K562 (cell line): ENCODE measurements around the gene MYLK3. TPM values are rescaled to one million over a fixed set of nuclear protein-coding genes. Genes with fewer than 3 reads are reported as not detected.

Source experiments
- ATAC-seq: fragments of 200-7000 bp; cut with Tn5 transposase; 3 replicates; pipeline ENCODE4 v1.9.1; 2020; ENCODE audit warnings: moderate library complexity
- BruUV-seq: library from RNA; stranded (reverse); fragments of 400-500 nt; replicated peaks from 2 replicates; lab custom pipeline; 2021; lab: Mats Ljungman, UMichigan
- CTCF ChIA-PET: fragments of 300-600 bp; formaldehyde crosslinking; extraction: SDS; loops from one replicate; lab custom pipeline; 2021; ENCODE audit warnings: low intra/inter-chr PET ratio; lab: Yijun Ruan, JAX
- POLR2A ChIA-PET: fragments of 300-600, 350-650 bp; sonication (Branson Sonifier 250); formaldehyde crosslinking; extraction: SDS; loops from one replicate; lab custom pipeline; 2021; ENCODE audit warnings: antibody characterized with exemption, inconsistent platforms; lab: Yijun Ruan, JAX
- DNase-seq, 4 experiments: peaks; one replicate each; pipeline versions ENCODE4 v3.0.0 to v3.0.0-alpha.2; 2011 to 2018; ENCODE audit warnings: low spot score in 3 of 4, mixed read lengths in 3 of 4; ENCODE audit errors: extremely low read depth in 1 of 4
- FAIRE-seq: peaks from 2 replicates; lab custom pipeline; 2011; peaks lifted over from hg19 to GRCh38; lab: Jason Lieb, UNC
- H2AFZ ChIP-seq: 2 replicates; pipeline ENCODE4 v1.6.0; 2011; ENCODE audit warnings: low read depth, low read length, control low read depth, inconsistent platforms
- H3K27ac ChIP-seq: fragments of 200-600 bp; 3 replicates; pipeline ENCODE4 v1.8.0; 2011; ENCODE audit warnings: low read depth, mild to moderate bottlenecking, control low read depth, inconsistent platforms, low read length, moderate library complexity, mixed read lengths; ENCODE audit errors: extremely low read depth
- H3K27me3 ChIP-seq, 2 experiments: fragments of 300-600 bp in 1 of 2; 2 replicates in 1 of 2; 3 replicates in 1 of 2; pipeline versions ENCODE4 v1.6.0 to v1.8.0; 2011; ENCODE audit warnings: inconsistent platforms in 2 of 2, low read length in 2 of 2, mild to moderate bottlenecking in 1 of 2, mixed read lengths in 1 of 2, moderate library complexity in 1 of 2; ENCODE audit not compliant: control insufficient read depth in 2 of 2, insufficient read depth in 2 of 2
- H3K36me3 ChIP-seq: fragments of 300-600 bp; 3 replicates; pipeline ENCODE4 v1.8.0; 2011; ENCODE audit warnings: mild to moderate bottlenecking, low read length, inconsistent platforms; ENCODE audit not compliant: control insufficient read depth, insufficient read depth
- H3K4me1 ChIP-seq, 2 experiments: fragments of 200-600 bp in 1 of 2; replicated peaks in 1 of 2; 2 replicates in 1 of 2; 3 replicates in 1 of 2; pipeline versions ENCODE4 v1.5.1 to v1.8.0; 2011; ENCODE audit warnings: inconsistent platforms in 2 of 2, low read length in 2 of 2, mild to moderate bottlenecking in 1 of 2, mixed read lengths in 1 of 2, moderate library complexity in 1 of 2; ENCODE audit not compliant: control insufficient read depth in 2 of 2, insufficient read depth in 2 of 2
- H3K4me2 ChIP-seq: 2 replicates; pipeline ENCODE4 v1.6.1; 2011; ENCODE audit warnings: low read length, control low read depth, inconsistent platforms, mixed read lengths; ENCODE audit not compliant: insufficient read depth
- H3K4me3 ChIP-seq: fragments of 200-600 bp; sonication (generic), shearing (Covaris generic); 2 replicates; pipeline ENCODE4 v1.5.1; 2016; ENCODE audit warnings: control low read depth, inconsistent platforms
- H3K79me2 ChIP-seq: fragments of 200-600 bp; 3 replicates; pipeline ENCODE4 v1.8.0; 2011; ENCODE audit warnings: low read length, inconsistent platforms; ENCODE audit not compliant: control insufficient read depth, insufficient read depth
- H3K9ac ChIP-seq, 2 experiments: 2 replicates each; pipeline versions ENCODE4 v1.6.0 to v1.6.1; 2011; ENCODE audit warnings: low read depth in 2 of 2, low read length in 2 of 2, control low read depth in 1 of 2, inconsistent platforms in 1 of 2, mild to moderate bottlenecking in 1 of 2, mixed read lengths in 1 of 2; ENCODE audit not compliant: insufficient read depth in 1 of 2
- H3K9me1 ChIP-seq: one replicate; pipeline ENCODE4 v1.6.0; 2011; ENCODE audit warnings: inconsistent platforms, mild to moderate bottlenecking, low read length, moderate library complexity; ENCODE audit not compliant: control insufficient read depth, insufficient read depth
- H3K9me3 ChIP-seq: replicated peaks from 2 replicates; pipeline ENCODE4 v1.5.1; 2011; ENCODE audit warnings: low read depth, low read length, inconsistent platforms; ENCODE audit not compliant: control insufficient read depth, insufficient read depth
- H4K20me1 ChIP-seq: replicated peaks from 2 replicates; pipeline ENCODE4 v1.6.1; 2011; ENCODE audit warnings: low read length, inconsistent platforms, mixed read lengths; ENCODE audit not compliant: control insufficient read depth, insufficient read depth
- ELF2 ChIP-seq: fragments of 250-450 bp; sonication (Bioruptor Pico); IDR thresholded peaks from 2 replicates; pipeline ENCODE4 v1.5.0; 2021; ENCODE audit warnings: mild to moderate bottlenecking
- KLF1 ChIP-seq: fragments of 450-650 bp; IDR thresholded peaks from 2 replicates; pipeline ENCODE4 v1.6.1; 2016; ENCODE audit warnings: missing genetic modification characterization, missing compliant biosample characterization
- PHF8 ChIP-seq: fragments of 200-600 bp; sonication (generic); IDR thresholded peaks from 2 replicates; pipeline ENCODE4 v1.6.1; 2012; ENCODE audit warnings: mixed run types, mild to moderate bottlenecking, inconsistent platforms, low read length, moderate library complexity, borderline replicate concordance
- POLR2H ChIP-seq: IDR thresholded peaks from 2 replicates; pipeline ENCODE4 v1.6.1; 2016; ENCODE audit warnings: missing genetic modification characterization, low read depth, mild to moderate bottlenecking, control low read depth, missing compliant biosample characterization, moderate library complexity
- RAD21 ChIP-seq, 2 experiments: fragments of 250-450 bp in 1 of 2; fragments of 450-650 bp in 1 of 2; sonication (Bioruptor Pico) in 1 of 2; formaldehyde crosslinking in 1 of 2; IDR thresholded peaks in 1 of 2; conservative IDR thresholded peaks in 1 of 2; 2 replicates each; pipeline versions ENCODE4 v1.4.0 to v1.8.0; 2020 to 2022; ENCODE audit warnings: mild to moderate bottlenecking in 2 of 2, moderate library complexity in 1 of 2
- WGBS: fragments of 100-300 bp; shearing (Covaris generic); methylation state at CpG from one replicate; pipeline ENCODE4 v1.1.6; 2016; ENCODE audit warnings: low coverage, mixed read lengths; ENCODE audit not compliant: insufficient coverage; ENCODE audit errors: missing lambda C conversion rate; 5-methylcytosine and 5-hydroxymethylcytosine counted together
- in situ Hi-C: fragments of 300-500 bp; cut with MboI; formaldehyde crosslinking; loops from 4 replicates; pipeline ENCODE4 v1.15.0; 2018; ENCODE audit warnings: inconsistent platforms, mixed read lengths
- intact Hi-C: fragments of 100-400 bp; cut with micrococcal nuclease; formaldehyde crosslinking; loops from 2 replicates; pipeline ENCODE4 v1.14.2; 2022
- polyA plus RNA-seq, 8 experiments: library from polyadenylated mRNA; depleted of rRNA in 4 of 8; stranded (reverse) in 5 of 8; unstranded in 3 of 8; fragments of >200 nt; fragmentation: Nextera tagmentation in 2 of 8; fragmentation: Illumina TruSeq in 1 of 8; extraction: Ambion mirVana in 2 of 8; extraction: Trizol in 1 of 8; gene quantifications; 2 replicates each; pipeline versions ENCODE4 v1.2.1 to v1.2.3, GENCODE V29; 2011 to 2014; ENCODE audit warnings: inconsistent platforms in 1 of 8, missing spikeins in 1 of 8
- total RNA-seq, 7 experiments: library from RNA; depleted of rRNA in 6 of 7; stranded (reverse); fragments of >200 nt in 6 of 7; fragmentation: Illumina TruSeq in 2 of 7; extraction: Trizol in 2 of 7; gene quantifications; 2 replicates each; pipeline versions ENCODE4 v1.2.1 to v1.2.3, GENCODE V29; 2011 to 2021; ENCODE audit warnings: low replicate concordance in 1 of 7

Gene MYLK3
- total and polyA plus RNA-seq, 9 of the 15 experiments (the other 6 are each of a cell fraction or from before 2014, with no cell fraction given): 0.69 to 10.7 (median 4.7) TPM

DNA sequence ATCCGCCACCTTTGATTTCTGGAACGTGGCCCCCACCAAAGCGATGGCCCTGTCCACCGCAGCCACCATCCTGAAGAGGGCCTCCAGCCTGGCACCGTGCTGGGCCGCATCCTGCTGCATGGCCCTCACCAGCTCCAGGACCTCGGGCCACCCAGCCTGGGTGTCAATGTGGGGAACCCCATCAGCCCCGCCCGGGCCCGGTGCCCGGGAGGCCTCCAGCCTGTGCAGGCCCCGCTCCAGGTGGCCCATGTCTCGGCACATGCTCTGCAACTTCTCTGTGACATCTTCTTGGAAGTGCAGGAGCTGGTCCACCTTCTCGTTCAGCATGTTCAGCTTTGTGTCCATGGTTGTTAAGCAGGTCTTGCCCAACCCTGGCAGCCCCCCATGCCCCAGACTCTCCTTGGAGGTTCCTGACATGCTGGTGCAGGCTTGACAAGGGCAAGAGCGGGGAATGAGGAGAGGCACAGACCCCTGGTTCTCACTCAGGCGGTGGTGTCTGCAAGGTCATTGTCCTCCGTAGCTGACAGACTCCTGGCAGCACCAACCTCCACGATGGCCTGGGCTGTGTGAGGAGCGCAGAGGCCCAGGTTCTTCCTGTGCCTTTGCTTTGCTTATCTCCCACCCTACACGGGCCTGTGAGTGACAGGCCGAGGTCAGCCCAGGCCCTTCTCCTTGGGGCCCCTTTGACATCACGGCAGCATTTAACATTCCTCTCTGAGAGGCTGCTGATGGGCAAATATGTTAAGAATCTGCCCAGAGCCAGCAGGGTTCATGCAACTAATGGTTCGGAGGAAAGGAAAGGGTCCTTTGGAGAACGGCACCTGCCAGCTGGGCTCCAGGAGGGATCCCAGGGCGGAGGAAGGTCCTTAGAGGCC is at the start of gene MYLK3 (continued):
- TF ChIP-seq POLR2H (tag): no peak
- TF ChIP-seq ELF2 (CRISPR knock-in tag): no peak
- TF ChIP-seq RAD21 (CRISPR knock-in tag; conservative IDR thresholded peaks at IDR 0.05 in 1 of 2, IDR thresholded peaks at IDR 0.05 in 1 of 2): no peak

GRCh38 chr16:46797501-46797900 is 49.4 kb upstream of the MYLK3 start:
- no peak for DNase-seq
- WGBS: 82% methylated on average over 4 of the region's 4 CpGs
- CTCF ChIA-PET: no interaction called here
- H2AFZ ChIP-seq: no peak overlapping the region
- H3K9me3 ChIP-seq: no peaks in the 10 kb centered on the region
- H3K27me3 ChIP-seq: no peaks in the 10 kb centered on the region
- H4K20me1 ChIP-seq: no peaks in the 10 kb centered on the region
- in situ Hi-C loops: no loop called here
- TF ChIP-seq PHF8: no peak
- no peak for TF ChIP-seq KLF1 (tag)
- TF ChIP-seq, all 486 proteins: peak for 0
- no TSS peak for BruUV-seq
- intact Hi-C loops: no loop called here
- no peak overlapping the region for H3K4me3 ChIP-seq
- FAIRE-seq (no peak), ATAC-seq (no peak)
- no peak overlapping the region for H3K4me2 ChIP-seq
- no peak overlapping the region for H3K27ac ChIP-seq
- no peak overlapping the region for H3K9ac ChIP-seq
- H3K36me3 ChIP-seq: peaks cover 2% of the 10 kb centered on the region; the same call in 1 of the 3 replicates
- POLR2A ChIA-PET: no interaction called here
- H3K79me2 ChIP-seq: no peaks in the 10 kb centered on the region
- no peaks in the 10 kb centered on the region for H3K9me1 ChIP-seq
- H3K4me1 ChIP-seq: no peaks in the 10 kb centered on the region
